ENCODE results near the gene CKS1B.

DNA sequence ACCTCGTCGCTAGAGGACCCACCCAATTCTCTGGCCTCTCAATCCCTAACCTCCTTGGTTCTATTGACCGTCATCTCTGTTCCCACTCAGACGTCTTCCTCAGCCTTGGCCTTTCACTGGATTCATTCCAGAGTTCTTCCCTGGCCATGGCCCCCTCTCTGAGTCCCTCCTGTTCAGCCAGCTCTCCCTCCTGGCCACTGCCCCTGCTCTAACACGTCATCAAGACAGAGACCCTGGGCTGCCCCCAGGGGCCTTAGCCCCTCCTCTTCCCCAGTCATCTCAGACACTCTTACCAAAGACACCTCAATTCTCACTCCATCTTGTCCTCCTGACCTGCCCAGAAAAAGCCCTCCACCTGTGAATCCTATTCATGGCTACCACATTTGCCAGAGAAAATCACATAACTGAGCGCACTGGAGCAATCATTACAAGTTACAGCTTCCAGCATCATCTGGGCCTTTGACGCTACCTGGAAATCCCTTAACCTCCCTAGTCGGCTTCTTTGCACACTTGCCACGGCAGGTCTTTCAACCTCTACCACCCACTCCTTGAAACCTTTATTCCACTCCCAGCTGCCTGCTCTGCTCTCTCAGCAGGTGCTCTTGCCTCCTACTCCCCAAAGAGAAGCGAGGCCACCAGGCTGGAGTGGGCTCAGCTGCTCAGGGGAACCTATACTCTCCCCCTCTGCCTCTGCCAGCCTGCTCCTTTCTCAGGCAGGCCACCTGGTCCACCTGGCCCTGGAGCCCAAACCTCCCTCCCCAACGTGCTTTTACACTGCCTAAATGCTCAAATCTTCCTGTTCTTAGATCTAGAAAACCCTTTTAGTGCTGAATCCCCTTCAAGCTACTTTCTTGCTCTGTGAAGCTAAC, 45.1 kb downstream of the CKS1B start:
- TF ChIP-seq FOXK2 (conservative IDR thresholded peaks at IDR 0.05 in 1 of 2, IDR thresholded peaks at IDR 0.05 in 1 of 2; ENCODE audit: low read depth in 2 of 2) (no peak), TFAM (CRISPR knock-in tag; conservative IDR thresholded peaks at IDR 0.05) (no peak), HBP1 (CRISPR knock-in tag; IDR thresholded peaks at IDR 0.05) (no peak)
